ENCODE measurements around the gene SPRR2D.

GRCh38 chr1:153025797-153026196 is 15.1 kb downstream of the SPRR2D start:
- TF ChIP-seq POLR2A (IDR thresholded peaks at IDR 0.05; ENCODE audit: low read depth, low read length) (no peak), POLR2AphosphoS5 (IDR thresholded peaks at IDR 0.05; ENCODE audit: low read depth, low read length) (no peak)

All from GM12892 (cell line).